Testis (tissue), 3 donors: ENCODE measurements around the gene TPRG1. TPM values are rescaled to one million over a fixed set of nuclear protein-coding genes. Genes with fewer than 3 reads are reported as not detected.

Experiments
- DNase-seq: peaks from one replicate; pipeline ENCODE4 v3.0.0-alpha.2; 2019
- H3K27ac ChIP-seq, 2 donors: fragments of 200-600 bp; sonication (generic); one replicate each; pipeline ENCODE4 v1.5.1; 2019
- H3K27me3 ChIP-seq: fragments of 200-600 bp; sonication (generic); one replicate; pipeline ENCODE4 v1.5.1; 2019
- H3K36me3 ChIP-seq: fragments of 200-600 bp; sonication (generic); one replicate; pipeline ENCODE4 v1.5.1; 2017; ENCODE audit warnings: low read depth; ENCODE audit errors: missing control alignments
- H3K4me1 ChIP-seq: fragments of 200-600 bp; sonication (generic); one replicate; pipeline ENCODE4 v1.5.1; 2019
- H3K4me3 ChIP-seq, 2 donors: fragments of 200-600 bp; sonication (generic); one replicate each; pipeline ENCODE4 v1.5.1; 2017 to 2019
- H3K9me3 ChIP-seq: fragments of 200-600 bp; sonication (generic); one replicate; pipeline ENCODE4 v1.5.1; 2017
- POLR2A ChIP-seq: fragments of 450-650 bp; IDR thresholded peaks from one replicate; pipeline ENCODE4 v1.6.1; 2017; ENCODE audit warnings: antibody characterized with exemption, mild to moderate bottlenecking, moderate library complexity
- WGBS, 2 donors: methylation state at CpG; one replicate each; pipeline ENCODE4 v1.1.5; 2018; 5-methylcytosine and 5-hydroxymethylcytosine counted together
- intact Hi-C: fragments of 100-400 bp; cut with DNase I; formaldehyde crosslinking; loops from one replicate; pipeline ENCODE4 v1.15.1; 2023; ENCODE audit warnings: low total_unique reads
- polyA plus RNA-seq: library from polyadenylated mRNA; stranded (reverse); fragments of 350-450 nt; fragmentation: Illumina TruSeq; extraction: RNeasy Lipid Tissue Mini Kit (QIAGEN cat#74804); gene quantifications from one replicate; pipeline ENCODE4 v1.2.3, GENCODE V29; 2014; ENCODE audit warnings: low read depth, low replicate concordance; ENCODE audit not compliant: insufficient read depth
- total RNA-seq, 2 donors: library from RNA; depleted of rRNA; stranded (reverse); fragments of >200 nt; gene quantifications; one replicate each; pipeline ENCODE4 v1.2.3, GENCODE V29; 2016
- TF ChIP-seq, protein P1 (sequence below), 3 experiments: fragments of 450-650 bp in 2 of 3; fragments of 200-600 bp in 1 of 3; sonication (generic) in 1 of 3; IDR thresholded peaks; one replicate each; pipeline ENCODE4 v1.5.1; 2016 to 2019; ENCODE audit warnings: antibody characterized with exemption in 3 of 3, mild to moderate bottlenecking in 2 of 3, moderate library complexity in 1 of 3

TPRG1 gene
- total and polyA plus RNA-seq, 3 donors from 2014 or later = 15.5 to 25.2 (median 15.9) TPM

- Histone ChIP-seq H3K9me3 (no peaks in the 10 kb centered on the region), H3K27ac (no peak overlapping the region), H3K36me3 (no peaks in the 10 kb centered on the region), H3K4me1 (no peaks in the 10 kb centered on the region), H3K27me3 (no peaks in the 10 kb centered on the region), H3K4me3 (no peak overlapping the region)
- intact Hi-C loops = no loop called here
- DNase-seq = no peak
- TF ChIP-seq, protein P1, sequence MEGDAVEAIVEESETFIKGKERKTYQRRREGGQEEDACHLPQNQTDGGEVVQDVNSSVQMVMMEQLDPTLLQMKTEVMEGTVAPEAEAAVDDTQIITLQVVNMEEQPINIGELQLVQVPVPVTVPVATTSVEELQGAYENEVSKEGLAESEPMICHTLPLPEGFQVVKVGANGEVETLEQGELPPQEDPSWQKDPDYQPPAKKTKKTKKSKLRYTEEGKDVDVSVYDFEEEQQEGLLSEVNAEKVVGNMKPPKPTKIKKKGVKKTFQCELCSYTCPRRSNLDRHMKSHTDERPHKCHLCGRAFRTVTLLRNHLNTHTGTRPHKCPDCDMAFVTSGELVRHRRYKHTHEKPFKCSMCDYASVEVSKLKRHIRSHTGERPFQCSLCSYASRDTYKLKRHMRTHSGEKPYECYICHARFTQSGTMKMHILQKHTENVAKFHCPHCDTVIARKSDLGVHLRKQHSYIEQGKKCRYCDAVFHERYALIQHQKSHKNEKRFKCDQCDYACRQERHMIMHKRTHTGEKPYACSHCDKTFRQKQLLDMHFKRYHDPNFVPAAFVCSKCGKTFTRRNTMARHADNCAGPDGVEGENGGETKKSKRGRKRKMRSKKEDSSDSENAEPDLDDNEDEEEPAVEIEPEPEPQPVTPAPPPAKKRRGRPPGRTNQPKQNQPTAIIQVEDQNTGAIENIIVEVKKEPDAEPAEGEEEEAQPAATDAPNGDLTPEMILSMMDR (IDR thresholded peaks at IDR 0.05) = no peak
- TF ChIP-seq POLR2A = no peak
- 84 to 88% methylated on average over 4 of the region's 4 CpGs for WGBS, 2 donors
Measured at GRCh38 chr3:189368384-189368783, 196.6 kb downstream of the TPRG1 start.

GRCh38 chr3:189369636-189370035 is 197.9 kb downstream of the TPRG1 start:
- Histone ChIP-seq H3K27ac (no peak overlapping the region), H3K9me3 (no peaks in the 10 kb centered on the region), H3K36me3 (no peaks in the 10 kb centered on the region), H3K27me3 (no peaks in the 10 kb centered on the region), H3K4me3 (no peak overlapping the region), H3K4me1 (no peaks in the 10 kb centered on the region)
- intact Hi-C loops = no loop called here
- WGBS, 2 donors = 89 to 90% methylated on average over 5 of the region's 5 CpGs
- DNase-seq = no peak
- no peak for TF ChIP-seq POLR2A
- TF ChIP-seq, protein P1 (IDR thresholded peaks at IDR 0.05) = no peak

GRCh38 chr3:189372243-189372642 is 200.5 kb downstream of the TPRG1 start:
- no peak for DNase-seq
- no peak overlapping the region for H3K4me3 ChIP-seq
- TF ChIP-seq, protein P1 (IDR thresholded peaks at IDR 0.05) = no peak
- TF ChIP-seq POLR2A = no peak
- H3K27me3 ChIP-seq = no peaks in the 10 kb centered on the region
- no peak overlapping the region for H3K27ac ChIP-seq
- intact Hi-C loops = no loop called here
- whole genome bisulfite sequencing, 2 donors = 17 to 25% methylated on average over 3 of the region's 3 CpGs
- H3K36me3 ChIP-seq = no peaks in the 10 kb centered on the region
- H3K9me3 ChIP-seq = no peaks in the 10 kb centered on the region
- no peaks in the 10 kb centered on the region for H3K4me1 ChIP-seq
